H54 (cell line): Measurements from ENCODE around the gene SEZ6L.

Experiments used
- DNase-seq: peaks from one replicate; pipeline ENCODE4 v3.0.0; 2011; ENCODE audit warnings: low spot score, mixed read lengths; ENCODE audit not compliant: insufficient read length
- FAIRE-seq: peaks from 3 replicates; lab custom pipeline; 2011; peaks lifted over from hg19 to GRCh38; lab: Jason Lieb, UNC
- POLR2A ChIP-seq: IDR thresholded peaks from 2 replicates; pipeline ENCODE4 v1.6.1; 2011; ENCODE audit warnings: low read depth, mild to moderate bottlenecking, low read length

SEZ6L gene

DNA sequence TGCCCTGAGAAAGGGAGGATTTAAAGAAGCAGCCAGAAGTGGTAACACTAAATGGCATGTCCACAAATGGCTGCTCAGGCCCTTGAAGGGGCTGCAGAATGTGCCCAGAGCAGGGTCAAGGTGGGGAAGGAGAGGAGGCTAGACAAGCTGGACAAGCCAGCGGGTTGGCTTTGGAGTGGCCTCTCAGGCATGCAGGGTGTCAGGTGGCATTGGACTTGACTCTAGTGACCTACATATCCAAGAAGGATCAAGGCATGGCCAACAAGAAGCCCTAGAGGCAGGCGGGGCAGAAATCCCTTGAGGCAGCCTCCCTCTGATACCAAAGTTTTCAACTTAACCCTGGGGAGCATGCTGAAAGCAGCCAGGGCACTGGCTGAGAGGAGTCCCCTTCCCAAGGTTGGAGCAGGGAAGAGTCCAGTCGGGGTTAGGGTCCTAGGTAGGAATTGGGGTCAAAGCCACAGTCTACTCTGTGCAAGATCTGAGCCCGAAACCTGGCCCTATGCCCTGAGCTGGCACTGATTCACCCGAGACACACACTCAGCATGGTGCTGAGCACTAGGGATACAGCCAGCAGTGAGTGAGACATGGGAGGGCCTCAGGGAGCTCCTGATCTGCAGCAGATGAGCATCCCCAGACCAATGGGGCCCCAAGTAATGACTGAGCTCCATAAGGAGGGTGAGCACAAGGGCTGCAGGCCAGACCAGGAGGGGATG lies 164.0 kb downstream of the SEZ6L start:
- no peak for DNase-seq
- no peak for TF ChIP-seq POLR2A
- no peak for FAIRE-seq

DNA sequence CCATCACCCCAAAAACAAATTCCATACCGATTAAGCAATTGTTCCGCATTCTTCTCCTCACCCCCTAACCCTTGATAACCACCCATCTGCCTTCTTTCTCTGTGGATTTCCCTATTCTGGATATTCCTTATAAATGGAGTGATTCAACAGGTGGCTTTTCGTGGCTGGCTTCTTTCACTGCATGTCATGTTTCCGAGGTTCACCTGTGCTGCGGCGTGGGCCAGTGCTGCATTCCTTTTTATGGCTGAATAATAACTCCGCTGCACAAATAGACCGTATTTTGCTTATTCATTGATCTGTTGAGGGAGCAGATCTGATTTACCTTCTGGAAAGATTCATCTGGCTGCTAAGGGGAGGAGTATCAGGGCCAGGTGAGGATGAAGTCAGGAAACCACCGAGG lies 165.0 kb downstream of the SEZ6L start:
- no peak for DNase-seq
- FAIRE-seq, result no peak
- TF ChIP-seq POLR2A, result no peak

DNA sequence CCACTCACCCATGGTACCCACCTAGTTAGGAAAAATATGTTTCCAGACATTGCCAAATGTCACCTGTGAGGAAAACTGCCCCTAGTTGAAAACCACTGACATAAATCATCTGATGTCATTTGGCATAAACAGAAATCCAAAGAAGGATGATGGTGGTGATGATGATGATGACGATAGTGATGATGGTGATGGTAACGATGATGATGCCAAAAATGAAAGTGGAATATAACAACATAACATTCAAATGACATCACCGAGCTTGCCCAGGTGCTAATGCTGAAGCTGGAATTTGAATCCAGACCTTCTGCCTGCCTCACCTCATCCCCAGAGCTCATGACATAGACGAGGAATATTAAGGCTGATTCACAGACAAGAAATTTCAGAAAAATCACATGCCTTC lies 167.5 kb downstream of the SEZ6L start:
- FAIRE-seq, result no peak
- TF ChIP-seq POLR2A, result no peak
- no peak for DNase-seq

DNA sequence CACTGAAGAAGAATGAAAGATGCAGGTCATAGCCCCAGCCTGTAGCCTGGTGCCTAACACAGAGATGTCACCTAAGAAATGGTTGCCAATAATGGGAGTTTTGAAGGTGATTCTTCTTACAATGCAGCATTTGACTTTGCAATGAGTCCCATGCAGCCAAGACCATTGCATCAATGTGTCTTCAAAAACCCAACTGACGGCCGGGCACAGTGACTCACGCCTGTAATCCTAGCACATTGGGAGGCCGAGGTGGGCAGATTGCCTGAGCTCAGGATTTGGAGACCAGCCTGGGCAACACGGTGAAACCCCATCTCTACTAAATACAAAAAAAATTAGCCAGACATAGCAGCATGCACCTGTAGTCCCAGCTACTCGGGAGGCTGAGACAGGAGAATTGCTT lies 170.5 kb downstream of the SEZ6L start:
- DNase-seq (no peak), FAIRE-seq (no peak)

DNA sequence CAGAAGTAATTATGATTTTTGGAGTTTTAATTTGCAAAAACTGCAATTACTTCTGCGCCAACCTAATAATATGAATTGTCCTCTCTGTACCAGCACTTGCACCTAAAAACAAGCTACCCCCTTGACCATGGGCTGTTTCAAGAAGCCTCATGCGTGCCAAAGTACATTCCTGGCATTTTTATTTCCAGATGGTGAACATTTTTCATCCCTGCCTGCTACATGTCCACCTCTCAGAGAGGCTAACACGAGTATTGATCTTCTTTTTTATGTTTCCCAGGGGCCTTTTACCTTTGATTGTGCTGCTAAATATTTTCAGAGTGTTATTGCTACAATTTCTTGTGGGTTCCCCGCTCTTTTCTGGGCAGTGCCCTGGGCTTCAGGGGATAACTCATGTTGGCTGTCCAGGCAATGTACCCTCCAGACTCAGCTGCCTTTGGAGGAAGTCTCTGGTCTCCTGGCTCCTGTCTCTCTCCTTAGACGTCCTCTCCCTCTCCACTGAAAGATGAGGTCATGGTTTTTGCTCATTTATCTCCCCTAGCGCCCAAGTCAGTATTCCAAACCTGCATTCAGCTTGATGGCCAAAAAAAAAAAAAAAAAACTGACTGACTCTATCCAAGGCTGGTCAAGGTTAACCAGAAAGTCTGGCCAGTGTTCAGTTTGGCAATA lies 173.6 kb downstream of the SEZ6L start:
- FAIRE-seq (no peak), DNase-seq (no peak)
- TF ChIP-seq POLR2A, result no peak

More for the DNA sequence above, 170.5 kb downstream of the SEZ6L start:
- TF ChIP-seq POLR2A, result no peak

DNA sequence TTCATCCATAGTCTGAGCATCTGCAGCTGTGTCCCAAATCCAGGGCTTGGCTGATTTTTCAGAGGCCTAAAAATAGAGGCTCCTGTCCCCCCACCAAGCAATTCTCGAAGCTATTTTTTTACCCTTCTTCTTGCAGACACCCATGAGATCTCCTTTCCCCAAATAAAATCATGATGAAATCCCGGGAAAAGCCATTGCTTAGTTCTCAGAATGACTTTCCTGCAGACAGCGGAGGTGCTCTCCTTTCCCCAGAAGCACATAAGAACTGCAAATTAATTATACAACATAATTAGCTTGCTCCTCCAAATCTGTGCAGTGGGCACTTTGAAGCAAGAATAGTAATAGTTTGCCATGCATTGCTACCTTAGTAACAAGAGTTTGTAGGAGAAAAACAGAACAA lies 176.2 kb downstream of the SEZ6L start:
- DNase-seq (no peak), FAIRE-seq (no peak)
- no peak for TF ChIP-seq POLR2A

DNA sequence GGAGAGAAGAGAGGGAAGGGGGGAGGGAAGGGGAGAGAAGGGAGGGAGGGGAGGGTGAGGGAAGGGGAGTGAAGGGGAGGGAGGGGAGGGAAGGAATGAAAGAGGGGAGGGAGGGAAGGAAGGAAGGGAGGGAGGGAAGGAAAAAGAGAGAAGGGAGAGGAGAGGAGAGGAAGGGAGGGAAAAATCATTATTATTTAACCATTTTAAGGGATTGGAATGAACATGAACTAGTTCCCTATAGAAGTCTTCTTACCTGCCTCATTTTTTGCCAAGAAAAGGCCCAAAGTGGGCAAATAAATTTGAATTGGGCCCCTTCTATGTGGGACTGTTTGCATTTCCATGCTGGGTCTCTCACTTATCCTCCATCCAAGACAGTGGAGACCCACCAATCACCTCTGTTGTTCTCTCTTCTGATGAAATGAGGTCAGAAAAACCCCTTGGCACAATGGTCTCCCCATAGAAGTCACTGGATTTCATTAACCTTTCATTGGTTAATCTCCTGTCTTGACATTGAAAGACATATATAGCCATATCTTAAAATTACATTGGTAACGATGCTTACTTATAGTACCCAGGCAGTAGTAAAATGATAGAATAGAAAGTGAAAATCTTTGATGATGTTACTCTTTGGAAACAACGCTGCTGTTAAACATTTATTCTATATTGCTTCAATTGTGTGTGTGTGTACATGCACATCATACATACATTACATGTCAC lies 179.7 kb downstream of the SEZ6L start:
- DNase-seq (no peak), FAIRE-seq (no peak)
- TF ChIP-seq POLR2A, result no peak

DNA sequence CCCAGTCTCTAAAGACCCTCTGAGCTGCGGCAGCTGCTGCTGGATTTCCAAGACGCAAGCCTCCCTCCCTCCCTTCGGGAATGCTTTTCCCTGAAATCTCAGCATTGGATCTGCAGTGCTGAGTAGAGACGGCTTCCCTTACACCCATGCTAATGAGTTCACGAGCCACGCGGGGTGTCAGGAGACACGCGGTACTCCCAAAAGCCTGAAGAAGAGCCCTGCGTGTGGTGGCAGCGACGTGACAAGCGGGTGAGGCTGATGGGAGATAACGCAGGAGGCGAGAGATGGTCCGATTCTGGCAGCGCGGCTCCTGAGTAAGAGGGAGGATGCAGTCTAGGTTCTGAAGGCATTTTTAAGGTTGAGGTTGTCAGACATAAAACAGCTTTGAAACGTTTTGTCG lies 185.4 kb downstream of the SEZ6L start:
- no peak for TF ChIP-seq POLR2A
- no peak for FAIRE-seq
- no peak for DNase-seq

DNA sequence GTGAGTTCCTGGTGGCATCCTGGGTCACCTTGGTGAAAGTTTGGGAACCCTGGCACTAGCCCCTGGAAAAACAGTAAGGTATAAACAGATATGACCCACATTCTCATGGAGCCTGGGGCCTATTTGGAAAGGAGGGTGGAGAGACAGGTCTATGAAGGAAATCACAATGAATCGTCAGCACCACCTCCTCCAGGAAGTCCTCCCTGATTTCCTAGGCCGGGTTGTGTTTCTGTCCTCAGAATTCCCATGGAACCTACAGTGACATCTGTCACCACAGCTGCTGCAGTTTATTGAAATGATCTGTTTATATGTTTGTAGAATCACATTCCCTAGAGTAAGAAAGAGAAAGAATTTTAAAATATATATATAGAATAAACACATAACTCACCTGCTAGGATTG lies 188.0 kb downstream of the SEZ6L start:
- DNase-seq (no peak), FAIRE-seq (no peak)
- TF ChIP-seq POLR2A, result no peak

DNA sequence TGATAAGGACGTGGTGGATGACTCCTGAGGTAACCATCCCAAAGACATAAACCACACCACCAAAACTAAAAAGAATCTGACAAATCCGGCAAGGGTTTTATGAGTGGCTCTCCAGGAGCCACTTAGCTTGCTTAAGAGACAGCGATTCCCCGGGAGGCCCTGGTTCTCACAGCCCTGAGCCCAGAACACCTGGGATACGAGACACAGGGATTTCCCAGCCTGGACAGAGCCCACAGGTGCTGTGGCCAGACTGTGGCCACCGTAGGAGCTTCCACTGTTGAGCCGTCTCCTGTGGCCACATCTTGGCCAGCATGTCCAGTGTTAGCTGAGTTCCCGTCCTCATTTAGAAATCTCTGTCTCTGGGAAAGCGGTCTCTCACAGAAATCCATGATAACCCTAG lies 188.6 kb downstream of the SEZ6L start:
- no peak for DNase-seq
- TF ChIP-seq POLR2A, result no peak
- no peak for FAIRE-seq

DNA sequence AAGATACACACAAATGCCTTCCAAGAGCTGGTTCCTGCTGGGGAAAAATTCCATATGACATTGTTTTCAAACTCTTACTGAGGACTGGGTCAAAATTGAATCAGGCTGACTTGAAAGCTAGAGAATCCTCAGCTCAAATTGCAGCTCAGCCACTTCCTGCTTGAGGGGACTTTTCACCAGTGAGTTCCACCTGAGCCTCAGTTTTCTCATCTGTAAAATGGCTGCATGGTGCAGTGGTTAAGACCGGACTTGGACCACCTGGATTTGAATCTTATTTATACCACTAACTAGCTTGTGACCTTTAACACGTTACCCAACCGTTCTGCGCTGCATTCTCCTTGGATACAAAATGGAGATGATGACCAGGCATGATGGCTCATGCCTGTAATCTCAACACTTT lies 189.9 kb downstream of the SEZ6L start:
- TF ChIP-seq POLR2A, result no peak
- DNase-seq (no peak), FAIRE-seq (no peak)

DNA sequence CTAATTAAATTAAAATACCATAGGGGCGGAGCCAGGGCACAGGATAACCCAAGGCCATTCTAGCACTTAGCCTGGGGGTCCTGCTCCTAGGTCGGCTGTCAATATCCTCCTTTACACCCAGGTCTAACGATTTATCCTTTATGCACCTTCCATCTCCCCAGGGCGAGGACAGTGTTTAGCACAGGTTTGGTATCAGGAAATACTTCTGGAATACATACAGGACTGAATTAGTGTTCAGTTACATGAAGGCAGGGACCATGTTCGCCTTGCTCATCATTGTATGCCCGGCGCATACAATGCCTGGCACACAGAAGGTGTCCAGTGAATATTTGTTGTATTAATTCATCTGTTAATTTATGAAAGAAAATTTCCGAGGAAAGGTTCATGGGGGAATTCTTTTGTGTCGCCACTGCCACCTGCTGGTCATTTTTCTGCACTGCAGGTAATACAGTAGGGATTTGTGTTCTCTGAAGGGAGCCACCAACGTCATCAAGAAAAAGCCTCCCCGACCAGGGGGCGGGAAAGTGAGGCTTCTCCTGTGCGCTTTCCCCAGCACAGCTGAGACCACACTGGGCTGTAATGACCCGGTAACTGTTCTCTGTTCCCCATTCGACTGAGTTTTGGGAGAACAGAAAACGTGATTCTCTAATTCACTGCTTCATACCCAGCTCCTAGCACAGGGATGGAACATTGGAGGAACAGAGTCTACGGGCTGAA lies 191.1 kb downstream of the SEZ6L start:
- DNase-seq, result peak; percentile 15
- no peak for FAIRE-seq
- TF ChIP-seq POLR2A, result no peak

DNA sequence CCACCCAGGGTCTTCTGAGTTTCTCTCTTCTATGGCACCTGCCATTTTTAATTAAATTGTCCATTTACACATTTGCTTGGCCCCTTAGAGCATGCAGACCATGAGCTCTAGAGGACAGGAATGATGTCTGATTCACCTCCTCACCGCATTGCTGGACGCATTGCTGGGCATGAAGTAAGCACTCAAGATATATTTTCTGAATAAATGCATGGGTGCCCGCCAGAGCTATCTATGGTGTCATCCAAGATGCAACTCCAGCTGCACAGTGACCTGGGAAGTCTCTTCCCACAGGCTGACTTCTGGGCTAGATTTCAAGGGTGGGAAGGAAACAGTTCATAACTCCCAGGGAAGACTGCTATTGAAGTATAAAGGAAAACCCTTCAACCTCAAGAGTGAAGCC lies 193.2 kb downstream of the SEZ6L start:
- FAIRE-seq, result no peak
- no peak for DNase-seq
- TF ChIP-seq POLR2A, result no peak

DNA sequence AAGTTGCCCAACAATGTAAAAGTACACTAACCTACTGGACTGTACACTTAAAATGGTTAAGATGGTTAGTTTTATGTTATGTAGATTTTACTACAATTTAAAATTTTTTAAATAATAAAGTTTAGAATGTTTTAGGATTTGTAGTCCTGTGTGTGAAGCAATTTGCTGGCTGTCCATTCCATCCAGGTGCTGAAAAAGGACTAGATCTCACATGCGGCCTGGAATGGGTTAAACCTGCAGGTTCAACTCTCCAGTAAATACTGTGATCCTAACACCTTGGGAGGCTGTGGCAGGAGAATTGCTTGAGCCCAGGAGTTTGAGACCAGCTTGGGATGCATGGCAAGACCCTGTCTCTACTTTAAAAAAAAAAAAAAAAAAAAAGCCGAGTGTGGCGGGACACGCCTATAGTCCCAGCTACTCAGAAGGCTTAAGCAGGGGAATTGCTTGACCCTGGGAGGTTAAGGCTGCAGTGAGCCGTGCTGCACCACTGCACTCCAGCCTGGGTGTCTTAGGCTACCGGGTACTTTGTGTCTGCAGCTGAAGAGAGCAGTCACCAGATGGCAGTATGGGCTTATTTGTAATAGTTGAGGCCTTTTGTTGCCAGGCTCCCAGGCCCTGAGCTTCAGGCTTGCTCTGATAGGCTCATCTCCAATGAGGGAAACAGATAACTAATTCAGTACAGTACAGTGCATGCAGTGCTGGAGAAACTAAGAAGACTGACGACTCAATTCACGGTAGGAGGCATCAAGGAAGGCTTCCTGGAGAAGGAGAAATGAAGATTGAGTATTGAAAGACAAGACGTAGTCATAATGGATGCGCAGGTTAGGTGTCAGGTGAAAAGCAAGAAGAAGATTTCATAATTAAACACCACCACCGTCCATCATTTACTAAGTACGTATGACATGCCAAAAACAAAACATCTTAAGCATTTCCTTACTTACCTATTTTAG lies 195.1 kb downstream of the SEZ6L start:
- TF ChIP-seq POLR2A, result no peak
- peak; percentile 20 for FAIRE-seq
- DNase-seq, result peak; percentile 18
